GM23248 (cell line): ENCODE data around the gene SARDH.

Experiments used
- EZH2 ChIP-seq: fragments of 200-600 bp; sonication (generic); IDR thresholded peaks from 2 replicates; pipeline ENCODE4 v1.6.1; 2018; ENCODE audit warnings: antibody characterized with exemption, mild to moderate bottlenecking; ENCODE audit not compliant: insufficient read depth, poor library complexity, severe bottlenecking
- EZH2phosphoT487 ChIP-seq: fragments of 200-600 bp; sonication (generic); IDR thresholded peaks from 2 replicates; pipeline ENCODE4 v1.6.1; 2018; ENCODE audit warnings: antibody characterized with exemption, moderate library complexity, mild to moderate bottlenecking, low read depth; ENCODE audit not compliant: insufficient read depth

DNA sequence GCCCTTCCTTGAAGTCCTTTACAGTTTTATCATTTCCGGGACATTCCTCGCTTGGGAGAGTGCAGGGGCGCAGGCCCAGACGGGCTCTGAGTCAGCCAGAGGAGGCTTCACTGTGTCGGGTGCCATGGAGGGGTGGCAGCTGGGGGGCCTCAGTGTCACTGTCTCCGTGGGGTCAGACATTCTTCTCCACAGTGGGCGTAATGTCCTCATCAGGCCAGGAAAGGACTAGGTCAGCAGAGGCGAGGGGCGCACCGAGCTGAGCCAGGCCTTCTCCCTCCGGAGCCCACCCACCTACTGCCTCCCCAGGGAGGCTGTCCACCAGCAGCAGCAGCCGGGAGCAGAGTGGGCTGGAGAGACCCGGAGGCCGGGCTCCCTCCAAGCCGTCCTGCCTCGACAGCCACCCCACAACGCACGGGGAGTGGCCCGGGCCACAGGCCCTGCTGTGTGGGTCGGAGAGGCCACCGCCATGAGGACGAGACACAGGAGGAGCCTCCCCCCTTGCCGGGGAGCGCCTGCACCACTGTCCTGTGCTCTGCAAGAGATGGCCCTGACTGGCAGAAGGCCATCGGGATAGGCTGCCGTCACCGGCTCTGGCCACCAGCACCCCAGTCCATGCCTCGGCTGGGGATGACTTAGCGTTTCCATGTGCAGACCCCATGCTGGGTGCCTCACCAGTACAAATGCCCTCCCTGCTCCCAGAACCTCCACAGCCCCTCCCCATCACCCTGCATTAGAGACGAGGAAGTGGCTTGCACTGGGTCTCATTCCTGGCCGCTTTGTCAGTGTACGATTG, 26.5 kb downstream of the SARDH start:
- TF ChIP-seq EZH2: no peak
- TF ChIP-seq EZH2phosphoT487: no peak
